ENCODE measurements around the gene NFKBIE.

NFKBIE gene

GRCh38 chr6:44294832-44295791 lies 29.8 kb upstream of the NFKBIE start (continued):
- TF ChIP-seq CSRNP3 (CRISPR knock-in tag; IDR thresholded peaks at IDR 0.05) (no peak), CSDC2 (CRISPR knock-in tag; IDR thresholded peaks at IDR 0.05) (no peak), PPARA (CRISPR knock-in tag; IDR thresholded peaks at IDR 0.05; ENCODE audit: borderline replicate concordance) (no peak), ESRRG (CRISPR knock-in tag; IDR thresholded peaks at IDR 0.05) (no peak), TSHZ2 (CRISPR knock-in tag; IDR thresholded peaks at IDR 0.05) (no peak), CREB5 (CRISPR knock-in tag; IDR thresholded peaks at IDR 0.05; ENCODE audit: low read depth) (no peak), ZFP30 (CRISPR knock-in tag; IDR thresholded peaks at IDR 0.05) (no peak), ZNF70 (CRISPR knock-in tag; IDR thresholded peaks at IDR 0.05) (no peak)

- ATAC-seq, result no peak
- TF ChIP-seq ZNF70 (CRISPR knock-in tag; IDR thresholded peaks at IDR 0.05) (no peak), TSHZ2 (CRISPR knock-in tag; IDR thresholded peaks at IDR 0.05) (no peak), GLIS3 (CRISPR knock-in tag; IDR thresholded peaks at IDR 0.05) (no peak), TCF4 (CRISPR knock-in tag; IDR thresholded peaks at IDR 0.05; ENCODE audit: borderline replicate concordance) (no peak), CREB5 (CRISPR knock-in tag; IDR thresholded peaks at IDR 0.05; ENCODE audit: low read depth) (no peak), TOX (CRISPR knock-in tag; IDR thresholded peaks at IDR 0.05; ENCODE audit: borderline replicate concordance) (no peak), ZFP30 (CRISPR knock-in tag; IDR thresholded peaks at IDR 0.05) (no peak), RARB (CRISPR knock-in tag; IDR thresholded peaks at IDR 0.05) (no peak), CSDC2 (CRISPR knock-in tag; IDR thresholded peaks at IDR 0.05) (no peak), SNAI2 (CRISPR knock-in tag; IDR thresholded peaks at IDR 0.05) (no peak), BACH2 (CRISPR knock-in tag; IDR thresholded peaks at IDR 0.05; ENCODE audit: borderline replicate concordance) (no peak), ZC3H10 (CRISPR knock-in tag; IDR thresholded peaks at IDR 0.05) (no peak), CSRNP3 (CRISPR knock-in tag; IDR thresholded peaks at IDR 0.05) (no peak), OSR1 (CRISPR knock-in tag; IDR thresholded peaks at IDR 0.05) (no peak), PATZ1 (CRISPR knock-in tag; IDR thresholded peaks at IDR 0.05; ENCODE audit: borderline replicate concordance) (no peak), ARNTL (CRISPR knock-in tag; IDR thresholded peaks at IDR 0.05; ENCODE audit: borderline replicate concordance, low read depth) (no peak), ZNF565 (CRISPR knock-in tag; conservative IDR thresholded peaks at IDR 0.05; ENCODE audit: low read depth) (no peak), POU6F1 (CRISPR knock-in tag; IDR thresholded peaks at IDR 0.05; ENCODE audit: borderline replicate concordance, low read depth) (no peak), ESRRG (CRISPR knock-in tag; IDR thresholded peaks at IDR 0.05) (no peak)
Measured at GRCh38 chr6:44292661-44293365, 27.5 kb upstream of the NFKBIE start.

Measured in SK-N-SH treated with all-trans-retinoic acid at 6 μM for 48 hours (cell line).